Natural killer cell (primary cell): ENCODE results near the gene TNFAIP2. TPM values are rescaled to one million over a fixed set of nuclear protein-coding genes. Genes with fewer than 3 reads are reported as not detected.

Experiments used
- ATAC-seq, 3 donors: fragments of 150-1000 bp in 2 of 3; fragments of 200-7000 bp in 1 of 3; cut with Tn5 transposase; 1 replicate in 1 of 3; 2 replicates in 2 of 3; pipeline ENCODE4 v1.10.0; 2021; ENCODE audit warnings: mild to moderate bottlenecking in 2 of 3, moderate library complexity in 2 of 3
- DNase-seq, 2 donors: peaks; one replicate each; pipeline versions ENCODE4 v3.0.0 to v3.0.0-alpha.2; 2013 to 2021; ENCODE audit warnings: mixed read lengths in 1 of 2
- H3K27ac ChIP-seq: one replicate; pipeline ENCODE4 v1.5.1; 2013; ENCODE audit warnings: mild to moderate bottlenecking, low read length
- H3K27me3 ChIP-seq: one replicate; pipeline ENCODE4 v1.6.1; 2013; ENCODE audit warnings: low read length; ENCODE audit not compliant: control insufficient read depth, insufficient read depth
- H3K36me3 ChIP-seq: one replicate; pipeline ENCODE4 v1.6.1; 2013; ENCODE audit warnings: low read length; ENCODE audit not compliant: control insufficient read depth, insufficient read depth
- H3K4me1 ChIP-seq: one replicate; pipeline ENCODE4 v1.6.1; 2013; ENCODE audit warnings: low read length; ENCODE audit not compliant: control insufficient read depth, insufficient read depth
- H3K4me3 ChIP-seq: one replicate; pipeline ENCODE4 v1.5.1; 2013; ENCODE audit warnings: low read length
- H3K9me3 ChIP-seq: one replicate; pipeline ENCODE4 v1.6.1; 2013; ENCODE audit warnings: low read length; ENCODE audit not compliant: control insufficient read depth, insufficient read depth
- H3K27ac Mint-ChIP-seq, 2 donors: one replicate each; pipeline ENCODE4 v1.8.0; 2022; ENCODE audit warnings: mild to moderate bottlenecking in 2 of 2, mixed read lengths in 2 of 2, moderate library complexity in 1 of 2
- H3K27me3 Mint-ChIP-seq, 2 donors: one replicate each; pipeline ENCODE4 v1.8.0; 2022; ENCODE audit warnings: low read depth in 2 of 2, mixed read lengths in 2 of 2
- H3K36me3 Mint-ChIP-seq: one replicate; pipeline ENCODE4 v1.8.0; 2022; ENCODE audit warnings: mixed read lengths
- H3K4me1 Mint-ChIP-seq, 2 donors: one replicate each; pipeline ENCODE4 v1.8.0; 2022; ENCODE audit warnings: mixed read lengths in 2 of 2
- H3K4me3 Mint-ChIP-seq: one replicate; pipeline ENCODE4 v1.8.0; 2022; ENCODE audit warnings: mild to moderate bottlenecking, moderate library complexity, mixed read lengths
- H3K9me3 Mint-ChIP-seq, 2 donors: one replicate each; pipeline ENCODE4 v1.8.0; 2022; ENCODE audit warnings: mixed read lengths in 2 of 2
- WGBS: methylation state at CpG from one replicate; pipeline ENCODE4 v1.1.7; 2013; ENCODE audit warnings: missing lambda C conversion rate; ENCODE audit not compliant: insufficient coverage; 5-methylcytosine and 5-hydroxymethylcytosine counted together
- intact Hi-C: fragments of 100-400 bp; cut with micrococcal nuclease; formaldehyde crosslinking; loops from one replicate; pipeline ENCODE4 v1.14.2; 2022
- total RNA-seq, 4 donors: library from RNA; stranded (reverse); fragments of 120-200 nt in 1 of 4; gene quantifications; one replicate each; pipeline versions ENCODE4 v1.2.3 to v1.2.4, GENCODE V29; 2013 to 2022
- TF ChIP-seq, protein P1 (sequence below): fragments of 200-600 bp; IDR thresholded peaks from one replicate; pipeline ENCODE4 v1.8.0; 2022; ENCODE audit warnings: antibody characterized with exemption

Gene TNFAIP2
- total RNA-seq, 3 donors from 2014 or later (not counting 1 experiment from before 2014, with no cell fraction given), result 14.2 to 89.8 (median 50.1) TPM

- no peaks in the 10 kb centered on the region for H3K9me3 ChIP-seq
- TF ChIP-seq, protein P1, sequence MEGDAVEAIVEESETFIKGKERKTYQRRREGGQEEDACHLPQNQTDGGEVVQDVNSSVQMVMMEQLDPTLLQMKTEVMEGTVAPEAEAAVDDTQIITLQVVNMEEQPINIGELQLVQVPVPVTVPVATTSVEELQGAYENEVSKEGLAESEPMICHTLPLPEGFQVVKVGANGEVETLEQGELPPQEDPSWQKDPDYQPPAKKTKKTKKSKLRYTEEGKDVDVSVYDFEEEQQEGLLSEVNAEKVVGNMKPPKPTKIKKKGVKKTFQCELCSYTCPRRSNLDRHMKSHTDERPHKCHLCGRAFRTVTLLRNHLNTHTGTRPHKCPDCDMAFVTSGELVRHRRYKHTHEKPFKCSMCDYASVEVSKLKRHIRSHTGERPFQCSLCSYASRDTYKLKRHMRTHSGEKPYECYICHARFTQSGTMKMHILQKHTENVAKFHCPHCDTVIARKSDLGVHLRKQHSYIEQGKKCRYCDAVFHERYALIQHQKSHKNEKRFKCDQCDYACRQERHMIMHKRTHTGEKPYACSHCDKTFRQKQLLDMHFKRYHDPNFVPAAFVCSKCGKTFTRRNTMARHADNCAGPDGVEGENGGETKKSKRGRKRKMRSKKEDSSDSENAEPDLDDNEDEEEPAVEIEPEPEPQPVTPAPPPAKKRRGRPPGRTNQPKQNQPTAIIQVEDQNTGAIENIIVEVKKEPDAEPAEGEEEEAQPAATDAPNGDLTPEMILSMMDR, result no peak
- no peak for DNase-seq
- Mint-ChIP-seq H3K36me3 (no peaks in the 10 kb centered on the region), H3K27ac (no peak overlapping the region), H3K9me3 (no peaks in the 10 kb centered on the region), H3K4me1 (peaks cover 0 to 6% of the 10 kb centered on the region in 2 donors), H3K27me3 (peaks cover 20 to 32% of the 10 kb centered on the region in 2 donors), H3K4me3 (peak overlapping the region; percentile 49)
- no peaks in the 10 kb centered on the region for H3K36me3 ChIP-seq
- intact Hi-C loops, result no loop called here
- peaks cover 42% of the 10 kb centered on the region for H3K4me1 ChIP-seq
- H3K4me3 ChIP-seq, result no peak overlapping the region
- no peak for ATAC-seq
- H3K27me3 ChIP-seq, result peaks cover 14% of the 10 kb centered on the region
- WGBS, result 58% methylated on average over 17 of the region's 18 CpGs
- peak overlapping the region; percentile 46 for H3K27ac ChIP-seq
These were observed 2.0 kb upstream of the TNFAIP2 start for GRCh38 chr14:103121121-103121845.

GRCh38 chr14:103121846-103122584 lies 1.2 kb upstream of the TNFAIP2 start:
- H3K36me3 ChIP-seq, result no peaks in the 10 kb centered on the region
- H3K9me3 ChIP-seq, result no peaks in the 10 kb centered on the region
- DNase-seq, result no peak
- TF ChIP-seq, protein P1, result no peak
- H3K36me3 Mint-ChIP-seq, result no peaks in the 10 kb centered on the region
- no peak overlapping the region for H3K4me3 Mint-ChIP-seq
- peaks cover 0 to 6% of the 10 kb centered on the region in 2 donors for H3K4me1 Mint-ChIP-seq
- peaks cover 14% of the 10 kb centered on the region for H3K27me3 ChIP-seq
- peaks cover 42% of the 10 kb centered on the region for H3K4me1 ChIP-seq
- WGBS, result 11% methylated on average over 21 of the region's 23 CpGs
- H3K27me3 Mint-ChIP-seq, result peaks cover 21 to 32% of the 10 kb centered on the region in 2 donors
- ATAC-seq, result no peak
- H3K27ac Mint-ChIP-seq, result no peak overlapping the region
- intact Hi-C loops, result no loop called here
- H3K27ac ChIP-seq, result peak overlapping the region; percentile 64
- no peak overlapping the region for H3K4me3 ChIP-seq
- no peaks in the 10 kb centered on the region for H3K9me3 Mint-ChIP-seq

DNA sequence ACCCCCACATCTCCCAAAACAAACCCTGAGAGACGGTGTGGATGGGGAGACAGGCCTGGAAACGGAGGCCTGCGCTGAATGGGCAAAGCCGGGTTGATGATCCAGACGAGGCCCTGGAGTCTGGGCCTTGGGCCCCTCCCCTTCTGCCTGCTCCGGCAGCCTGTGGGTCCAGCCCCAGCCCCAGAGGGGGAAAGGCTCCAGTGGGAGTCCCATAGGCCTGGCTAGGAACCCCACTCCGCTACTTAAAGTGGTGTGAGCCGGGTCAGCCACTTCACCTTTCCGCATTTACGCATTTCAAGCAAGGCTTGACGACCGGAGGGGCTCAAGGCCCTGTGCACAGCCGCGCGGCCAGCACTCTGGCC lies 695 bp upstream of the TNFAIP2 start:
- Histone ChIP-seq H3K36me3 (no peaks in the 10 kb centered on the region), H3K27ac (peak overlapping the region; percentile 64), H3K4me1 (peaks cover 42% of the 10 kb centered on the region), H3K9me3 (no peaks in the 10 kb centered on the region), H3K4me3 (peak overlapping the region; percentile 18), H3K27me3 (peaks cover 14% of the 10 kb centered on the region)
- Mint-ChIP-seq H3K27me3 (peaks cover 21 to 32% of the 10 kb centered on the region in 2 donors), H3K9me3 (no peaks in the 10 kb centered on the region), H3K27ac (no peak overlapping the region), H3K4me3 (no peak overlapping the region), H3K36me3 (no peaks in the 10 kb centered on the region), H3K4me1 (peaks cover 0 to 6% of the 10 kb centered on the region in 2 donors)
- intact Hi-C loops, result no loop called here
- ATAC-seq (no peak), DNase-seq (no peak)
- TF ChIP-seq, protein P1, result no peak
- 12% methylated on average over 15 of the region's 15 CpGs for WGBS
